DND-41 (cell line): ENCODE results near the gene BNIPL.

ENCODE experiments used
- ATAC-seq: fragments of 200-7000 bp; cut with Tn5 transposase; 3 replicates; pipeline ENCODE4 v1.9.1; 2021; ENCODE audit warnings: low read depth; ENCODE audit not compliant: insufficient read depth
- DNase-seq: peaks from one replicate; pipeline ENCODE4 v3.0.0-alpha.2; 2020
- H2AFZ ChIP-seq: 2 replicates; pipeline ENCODE4 v1.6.0; 2012; ENCODE audit warnings: low read depth, low read length
- H3K27ac ChIP-seq: 2 replicates; pipeline ENCODE4 v1.5.1; 2012; ENCODE audit warnings: low read length, inconsistent platforms
- H3K27me3 ChIP-seq: fragments of 200-600 bp; sonication (generic); 2 replicates; pipeline ENCODE4 v1.6.0; 2012; ENCODE audit warnings: low read length, mild to moderate bottlenecking, inconsistent platforms; ENCODE audit not compliant: insufficient read depth, poor library complexity
- H3K36me3 ChIP-seq: 2 replicates; pipeline ENCODE4 v1.5.1; 2012; ENCODE audit warnings: low read length, inconsistent platforms; ENCODE audit not compliant: insufficient read depth
- H3K4me1 ChIP-seq: 2 replicates; pipeline ENCODE4 v1.5.1; 2012; ENCODE audit warnings: mild to moderate bottlenecking, low read length; ENCODE audit not compliant: insufficient read depth
- H3K4me2 ChIP-seq: 2 replicates; pipeline ENCODE4 v1.6.0; 2012; ENCODE audit warnings: mild to moderate bottlenecking, moderate library complexity, low read length, inconsistent platforms; ENCODE audit not compliant: insufficient read depth
- H3K4me3 ChIP-seq, 2 experiments: fragments of 200-600 bp in 1 of 2; shearing (Covaris generic) in 1 of 2; 2 replicates each; pipeline ENCODE4 v1.5.1; 2012 to 2016; ENCODE audit warnings: inconsistent platforms in 2 of 2, low read length in 2 of 2, mild to moderate bottlenecking in 2 of 2, low read depth in 1 of 2, moderate library complexity in 1 of 2
- H3K79me2 ChIP-seq: 2 replicates; pipeline ENCODE4 v1.6.0; 2012; ENCODE audit warnings: low read length, inconsistent platforms; ENCODE audit not compliant: insufficient read depth
- H3K9ac ChIP-seq: 2 replicates; pipeline ENCODE4 v1.6.0; 2012; ENCODE audit warnings: low read depth, mild to moderate bottlenecking, inconsistent platforms, low read length, moderate library complexity
- H3K9me3 ChIP-seq: 2 replicates; pipeline ENCODE4 v1.5.1; 2012; ENCODE audit warnings: low read length, moderate library complexity, mild to moderate bottlenecking, inconsistent platforms; ENCODE audit not compliant: insufficient read depth, severe bottlenecking
- H4K20me1 ChIP-seq: 2 replicates; pipeline ENCODE4 v1.6.0; 2012; ENCODE audit warnings: low read length; ENCODE audit not compliant: insufficient read depth
- EZH2 ChIP-seq: IDR thresholded peaks from 3 replicates; pipeline ENCODE4 v1.6.1; 2012; ENCODE audit warnings: borderline replicate concordance, low read depth, mild to moderate bottlenecking, moderate library complexity, low read length, inconsistent platforms; ENCODE audit not compliant: severe bottlenecking
- TF ChIP-seq, protein P1 (sequence below): IDR thresholded peaks from 2 replicates; pipeline ENCODE4 v1.5.1; 2012; ENCODE audit warnings: borderline replicate concordance, low read length, moderate library complexity, mild to moderate bottlenecking; ENCODE audit not compliant: poor library complexity, severe bottlenecking; ENCODE audit errors: extremely low read depth

BNIPL gene, protein sequence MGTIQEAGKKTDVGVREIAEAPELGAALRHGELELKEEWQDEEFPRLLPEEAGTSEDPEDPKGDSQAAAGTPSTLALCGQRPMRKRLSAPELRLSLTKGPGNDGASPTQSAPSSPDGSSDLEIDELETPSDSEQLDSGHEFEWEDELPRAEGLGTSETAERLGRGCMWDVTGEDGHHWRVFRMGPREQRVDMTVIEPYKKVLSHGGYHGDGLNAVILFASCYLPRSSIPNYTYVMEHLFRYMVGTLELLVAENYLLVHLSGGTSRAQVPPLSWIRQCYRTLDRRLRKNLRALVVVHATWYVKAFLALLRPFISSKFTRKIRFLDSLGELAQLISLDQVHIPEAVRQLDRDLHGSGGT

GRCh38 chr1:151036356-151036755 is at the start of gene BNIPL:
BNIPL (plus strand) TSS chr1:151036586; CDS start chr1:151036726, 140 bp downstream.
- H3K36me3 ChIP-seq = peaks cover 28% of the 10 kb centered on the region
- no peak within 1 kb of the TSS for H3K4me3 ChIP-seq
- H3K9me3 ChIP-seq = no peaks in the 10 kb centered on the region
- no peaks in the 10 kb centered on the region for H3K4me1 ChIP-seq
- H3K27ac ChIP-seq = no peak within 1 kb of the TSS
- TF ChIP-seq EZH2 = no peak
- TF ChIP-seq, protein P1, sequence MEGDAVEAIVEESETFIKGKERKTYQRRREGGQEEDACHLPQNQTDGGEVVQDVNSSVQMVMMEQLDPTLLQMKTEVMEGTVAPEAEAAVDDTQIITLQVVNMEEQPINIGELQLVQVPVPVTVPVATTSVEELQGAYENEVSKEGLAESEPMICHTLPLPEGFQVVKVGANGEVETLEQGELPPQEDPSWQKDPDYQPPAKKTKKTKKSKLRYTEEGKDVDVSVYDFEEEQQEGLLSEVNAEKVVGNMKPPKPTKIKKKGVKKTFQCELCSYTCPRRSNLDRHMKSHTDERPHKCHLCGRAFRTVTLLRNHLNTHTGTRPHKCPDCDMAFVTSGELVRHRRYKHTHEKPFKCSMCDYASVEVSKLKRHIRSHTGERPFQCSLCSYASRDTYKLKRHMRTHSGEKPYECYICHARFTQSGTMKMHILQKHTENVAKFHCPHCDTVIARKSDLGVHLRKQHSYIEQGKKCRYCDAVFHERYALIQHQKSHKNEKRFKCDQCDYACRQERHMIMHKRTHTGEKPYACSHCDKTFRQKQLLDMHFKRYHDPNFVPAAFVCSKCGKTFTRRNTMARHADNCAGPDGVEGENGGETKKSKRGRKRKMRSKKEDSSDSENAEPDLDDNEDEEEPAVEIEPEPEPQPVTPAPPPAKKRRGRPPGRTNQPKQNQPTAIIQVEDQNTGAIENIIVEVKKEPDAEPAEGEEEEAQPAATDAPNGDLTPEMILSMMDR = no peak
- no peak within 1 kb of the TSS for H3K4me2 ChIP-seq
- no peaks in the 10 kb centered on the region for H4K20me1 ChIP-seq
- no peak within 1 kb of the TSS for H3K9ac ChIP-seq
- no peaks in the 10 kb centered on the region for H3K27me3 ChIP-seq
- H3K79me2 ChIP-seq = no peaks in the 10 kb centered on the region
- ATAC-seq (no peak), DNase-seq (no peak)
- no peak within 1 kb of the TSS for H2AFZ ChIP-seq

DNA sequence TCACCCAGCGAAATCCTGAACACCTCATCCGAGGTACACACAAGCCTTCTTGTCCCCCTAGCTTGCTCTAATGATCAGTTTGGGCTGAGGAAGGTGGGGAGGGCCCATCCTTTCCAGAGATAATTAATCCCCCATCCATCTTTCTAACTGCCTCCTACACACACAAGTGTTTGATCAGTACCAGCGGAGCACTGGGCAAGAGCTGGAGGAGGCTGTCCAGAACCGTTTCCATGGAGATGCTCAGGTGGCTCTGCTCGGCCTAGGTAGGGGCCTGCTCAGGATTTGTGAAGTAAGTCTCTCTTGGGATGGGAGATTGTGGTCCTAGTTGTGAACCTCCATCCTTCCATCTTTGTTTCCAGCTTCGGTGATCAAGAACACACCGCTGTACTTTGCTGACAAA is 48.5 kb upstream of the BNIPL start:
- DNase-seq (no peak), ATAC-seq (no peak)

DNA sequence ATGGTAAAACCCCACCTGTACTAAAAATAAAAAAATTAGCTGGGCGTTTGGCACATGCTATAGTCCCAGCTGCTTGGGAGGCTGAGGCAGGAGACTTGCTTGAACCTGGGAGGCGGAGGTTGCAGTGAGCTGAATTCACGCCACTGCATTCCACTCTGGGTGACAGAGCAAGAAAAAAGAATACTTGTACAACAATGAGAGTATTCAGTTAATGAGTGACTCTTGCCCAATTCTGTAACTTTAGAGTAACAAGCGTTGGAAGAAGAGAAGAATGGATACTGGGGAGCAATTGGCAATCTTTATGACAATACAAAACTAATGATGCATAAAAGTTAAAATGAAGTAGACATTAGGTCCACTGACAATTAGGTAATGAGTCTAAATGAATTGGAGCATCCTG is 43.8 kb upstream of the BNIPL start:
- Histone ChIP-seq H3K27me3 (no peaks in the 10 kb centered on the region), H3K9ac (no peak overlapping the region), H3K9me3 (no peaks in the 10 kb centered on the region), H3K79me2 (no peaks in the 10 kb centered on the region), H3K4me3 (no peak overlapping the region), H4K20me1 (no peaks in the 10 kb centered on the region), H3K27ac (no peak overlapping the region), H3K4me1 (peaks cover 8% of the 10 kb centered on the region), H3K36me3 (no peaks in the 10 kb centered on the region; the same call in 1 of the 2 replicates), H2AFZ (no peak overlapping the region), H3K4me2 (no peak overlapping the region)
- no peak for TF ChIP-seq EZH2
- TF ChIP-seq, protein P1 = no peak
- DNase-seq = no peak
- no peak for ATAC-seq

More for the DNA sequence above, 48.5 kb upstream of the BNIPL start:
- no peaks in the 10 kb centered on the region for H3K36me3 ChIP-seq
- H3K4me2 ChIP-seq = no peak overlapping the region
- H4K20me1 ChIP-seq = no peaks in the 10 kb centered on the region
- H3K27ac ChIP-seq = no peak overlapping the region
- TF ChIP-seq, protein P1 = no peak
- TF ChIP-seq EZH2 = no peak
- H2AFZ ChIP-seq = no peak overlapping the region
- H3K9me3 ChIP-seq = no peaks in the 10 kb centered on the region
- H3K27me3 ChIP-seq = no peaks in the 10 kb centered on the region
- H3K79me2 ChIP-seq = no peaks in the 10 kb centered on the region
- no peak overlapping the region for H3K9ac ChIP-seq
- H3K4me3 ChIP-seq = no peak overlapping the region
- H3K4me1 ChIP-seq = no peaks in the 10 kb centered on the region
